Gastroesophageal sphincter (tissue), 3 donors: ENCODE results near the gene ORMDL3.

ENCODE experiments used
- EP300 ChIP-seq: sonication (generic); formaldehyde crosslinking; IDR thresholded peaks from one replicate; pipeline ENCODE4 v1.6.1; 2017; ENCODE audit warnings: antibody characterized with exemption, mild to moderate bottlenecking
- TF ChIP-seq, protein P1 (sequence below), 4 experiments: fragments of 200-600 bp in 2 of 4; fragments of 450-650 bp in 2 of 4; sonication (generic) in 1 of 4; IDR thresholded peaks; one replicate each; pipeline ENCODE4 v1.5.1; 2017 to 2019; ENCODE audit warnings: antibody characterized with exemption in 4 of 4, mild to moderate bottlenecking in 2 of 4, moderate library complexity in 2 of 4

DNA sequence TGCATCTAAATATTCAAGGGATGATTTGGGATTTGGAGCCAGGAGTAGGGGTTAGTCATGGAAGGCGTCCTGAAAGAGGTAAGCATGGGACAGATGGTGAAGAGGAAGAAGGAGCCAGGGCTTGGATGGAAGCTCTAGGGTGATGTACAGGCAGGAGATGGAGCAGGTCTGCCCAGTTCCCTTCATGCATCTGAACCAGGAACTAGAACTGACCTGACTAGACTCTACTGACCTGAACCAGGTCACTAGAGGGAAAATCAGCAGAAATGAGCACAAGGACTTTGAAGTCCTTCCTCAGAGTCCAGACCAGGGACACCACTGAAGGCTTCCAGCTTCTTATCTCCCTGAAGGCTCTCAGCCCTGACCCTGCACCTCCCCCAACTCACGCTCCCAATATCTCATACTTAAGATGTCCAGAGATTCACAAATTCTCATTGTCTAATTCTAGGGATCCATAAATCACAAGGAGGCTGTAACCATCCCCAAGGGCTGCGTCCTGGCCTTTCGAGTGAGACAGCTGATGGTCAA, 43.7 kb upstream of the ORMDL3 start:
- TF ChIP-seq, protein P1, sequence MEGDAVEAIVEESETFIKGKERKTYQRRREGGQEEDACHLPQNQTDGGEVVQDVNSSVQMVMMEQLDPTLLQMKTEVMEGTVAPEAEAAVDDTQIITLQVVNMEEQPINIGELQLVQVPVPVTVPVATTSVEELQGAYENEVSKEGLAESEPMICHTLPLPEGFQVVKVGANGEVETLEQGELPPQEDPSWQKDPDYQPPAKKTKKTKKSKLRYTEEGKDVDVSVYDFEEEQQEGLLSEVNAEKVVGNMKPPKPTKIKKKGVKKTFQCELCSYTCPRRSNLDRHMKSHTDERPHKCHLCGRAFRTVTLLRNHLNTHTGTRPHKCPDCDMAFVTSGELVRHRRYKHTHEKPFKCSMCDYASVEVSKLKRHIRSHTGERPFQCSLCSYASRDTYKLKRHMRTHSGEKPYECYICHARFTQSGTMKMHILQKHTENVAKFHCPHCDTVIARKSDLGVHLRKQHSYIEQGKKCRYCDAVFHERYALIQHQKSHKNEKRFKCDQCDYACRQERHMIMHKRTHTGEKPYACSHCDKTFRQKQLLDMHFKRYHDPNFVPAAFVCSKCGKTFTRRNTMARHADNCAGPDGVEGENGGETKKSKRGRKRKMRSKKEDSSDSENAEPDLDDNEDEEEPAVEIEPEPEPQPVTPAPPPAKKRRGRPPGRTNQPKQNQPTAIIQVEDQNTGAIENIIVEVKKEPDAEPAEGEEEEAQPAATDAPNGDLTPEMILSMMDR (IDR thresholded peaks at IDR 0.05), result no peak
- no peak for TF ChIP-seq EP300
